Measurements from ENCODE around the gene PRKAG2.

Gene PRKAG2

DNA sequence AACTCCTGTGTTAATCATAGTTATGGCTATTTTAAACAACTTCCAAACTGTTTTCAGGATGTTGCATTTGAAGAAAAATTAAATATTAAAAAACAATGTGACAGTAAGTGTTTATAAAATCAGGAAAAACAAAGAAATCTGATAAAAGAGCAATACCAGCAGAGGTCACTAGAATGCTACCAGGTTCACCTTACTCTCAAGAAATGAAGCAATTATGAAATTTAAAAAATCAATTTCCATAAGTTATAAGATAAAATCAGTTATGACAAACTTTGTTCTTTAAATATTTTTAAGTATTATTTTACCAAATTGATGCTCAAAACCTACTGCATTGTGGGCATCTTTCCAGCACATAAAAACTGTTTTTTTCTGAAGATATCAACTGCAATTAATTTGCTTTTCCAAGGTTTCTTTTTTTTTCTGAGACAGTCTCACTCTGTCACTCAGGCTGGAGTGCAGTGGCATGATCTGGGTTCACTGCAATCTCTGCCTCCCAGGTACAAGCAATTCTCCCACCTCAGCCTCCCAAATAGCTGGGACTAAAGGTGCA lies 306.5 kb downstream of the PRKAG2 start:
- Histone ChIP-seq H3K4me2 (ENCODE audit: low read depth, low read length, poor library complexity, severe bottlenecking) (no peak overlapping the region), H3K36me3 (ENCODE audit: low read length) (no peaks in the 10 kb centered on the region), H4K20me1 (ENCODE audit: low read depth, low read length) (no peaks in the 10 kb centered on the region), H2AFZ (ENCODE audit: low read depth, low read length, severe bottlenecking) (no peak overlapping the region), H3K9me2 (replicated peaks; ENCODE audit: insufficient read depth, low read length) (no peaks in the 10 kb centered on the region), H3K79me2 (ENCODE audit: insufficient read depth, low read length) (no peaks in the 10 kb centered on the region), H3K4me3 (ENCODE audit: insufficient read depth, low read length, poor library complexity, severe bottlenecking) (no peak overlapping the region), H3K27ac (ENCODE audit: low read depth, low read length) (no peak overlapping the region), H3F3A (ENCODE audit: insufficient read depth) (no peaks in the 10 kb centered on the region), H3K27me3 (ENCODE audit: low read length) (no peaks in the 10 kb centered on the region), H3K9me3 (ENCODE audit: insufficient read depth, low read length) (no peaks in the 10 kb centered on the region), H3K9ac (ENCODE audit: low read length) (no peak overlapping the region)
- TF ChIP-seq, protein P1, sequence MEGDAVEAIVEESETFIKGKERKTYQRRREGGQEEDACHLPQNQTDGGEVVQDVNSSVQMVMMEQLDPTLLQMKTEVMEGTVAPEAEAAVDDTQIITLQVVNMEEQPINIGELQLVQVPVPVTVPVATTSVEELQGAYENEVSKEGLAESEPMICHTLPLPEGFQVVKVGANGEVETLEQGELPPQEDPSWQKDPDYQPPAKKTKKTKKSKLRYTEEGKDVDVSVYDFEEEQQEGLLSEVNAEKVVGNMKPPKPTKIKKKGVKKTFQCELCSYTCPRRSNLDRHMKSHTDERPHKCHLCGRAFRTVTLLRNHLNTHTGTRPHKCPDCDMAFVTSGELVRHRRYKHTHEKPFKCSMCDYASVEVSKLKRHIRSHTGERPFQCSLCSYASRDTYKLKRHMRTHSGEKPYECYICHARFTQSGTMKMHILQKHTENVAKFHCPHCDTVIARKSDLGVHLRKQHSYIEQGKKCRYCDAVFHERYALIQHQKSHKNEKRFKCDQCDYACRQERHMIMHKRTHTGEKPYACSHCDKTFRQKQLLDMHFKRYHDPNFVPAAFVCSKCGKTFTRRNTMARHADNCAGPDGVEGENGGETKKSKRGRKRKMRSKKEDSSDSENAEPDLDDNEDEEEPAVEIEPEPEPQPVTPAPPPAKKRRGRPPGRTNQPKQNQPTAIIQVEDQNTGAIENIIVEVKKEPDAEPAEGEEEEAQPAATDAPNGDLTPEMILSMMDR (IDR thresholded peaks at IDR 0.05; ENCODE audit: insufficient read depth, low read length, poor library complexity, severe bottlenecking), result no peak
- no peak for TF ChIP-seq EZH2phosphoT487 (conservative IDR thresholded peaks at IDR 0.05; ENCODE audit: low read length)

DNA sequence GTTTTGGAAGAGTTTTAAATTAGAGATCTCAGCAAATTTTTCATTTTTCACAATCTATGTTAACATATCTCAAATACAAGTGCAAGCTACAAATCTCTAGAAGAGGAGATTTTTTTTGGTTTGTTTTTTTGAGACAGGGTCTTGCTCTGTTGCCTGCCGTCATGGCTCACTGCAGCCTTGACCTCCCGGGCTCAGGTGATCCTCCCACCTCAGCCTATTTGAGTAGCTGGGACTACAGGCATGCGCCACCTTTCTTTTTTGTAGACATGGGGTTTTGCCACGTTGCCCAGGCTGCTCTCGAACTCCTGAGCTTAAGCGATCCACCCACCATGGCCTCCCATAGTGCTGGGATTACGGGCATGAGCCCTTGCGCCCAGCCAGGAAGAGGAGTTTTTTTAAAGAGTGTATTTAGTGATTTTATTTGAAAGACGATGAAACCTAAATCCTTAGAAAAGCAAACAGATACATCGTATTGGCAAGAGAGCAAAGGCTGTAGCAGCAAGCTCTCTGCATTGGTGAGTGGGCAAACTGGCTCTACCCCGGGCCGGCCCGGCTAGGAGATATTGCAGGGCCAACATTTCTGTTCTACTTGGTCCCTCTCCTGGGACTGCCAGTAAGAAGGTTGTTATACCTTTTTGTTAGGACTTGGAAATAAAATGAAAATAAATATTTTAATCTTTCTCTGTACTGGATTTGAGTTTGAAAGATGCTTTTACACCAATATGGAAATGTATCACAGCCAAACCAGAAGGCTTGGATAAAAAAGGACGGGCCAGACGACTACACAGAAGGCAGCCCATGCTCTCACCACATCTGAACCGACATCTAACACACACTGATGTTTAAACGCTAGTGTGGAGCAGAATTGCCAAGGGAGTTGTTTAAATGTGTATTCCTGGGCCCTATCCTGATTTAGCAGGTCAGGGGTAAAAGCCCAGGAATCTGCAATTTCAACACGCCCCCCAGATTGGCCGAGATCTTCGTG lies 307.7 kb downstream of the PRKAG2 start:
- H4K20me1 ChIP-seq (ENCODE audit: low read depth, low read length), result no peaks in the 10 kb centered on the region
- H3K27ac ChIP-seq (ENCODE audit: low read depth, low read length), result no peak overlapping the region
- H3K9me2 ChIP-seq (replicated peaks; ENCODE audit: insufficient read depth, low read length), result no peaks in the 10 kb centered on the region
- no peak overlapping the region for H3K4me2 ChIP-seq (ENCODE audit: low read depth, low read length, poor library complexity, severe bottlenecking)
- H3K9me3 ChIP-seq (ENCODE audit: insufficient read depth, low read length), result no peaks in the 10 kb centered on the region
- TF ChIP-seq EZH2phosphoT487 (conservative IDR thresholded peaks at IDR 0.05; ENCODE audit: low read length), result no peak
- TF ChIP-seq, protein P1 (IDR thresholded peaks at IDR 0.05; ENCODE audit: insufficient read depth, low read length, poor library complexity, severe bottlenecking), result no peak
- H2AFZ ChIP-seq (ENCODE audit: low read depth, low read length, severe bottlenecking), result no peak overlapping the region
- H3K9ac ChIP-seq (ENCODE audit: low read length), result no peak overlapping the region
- H3K79me2 ChIP-seq (ENCODE audit: insufficient read depth, low read length), result no peaks in the 10 kb centered on the region
- H3K4me3 ChIP-seq (ENCODE audit: insufficient read depth, low read length, poor library complexity, severe bottlenecking), result no peak overlapping the region
- H3F3A ChIP-seq (ENCODE audit: insufficient read depth), result no peaks in the 10 kb centered on the region
- H3K36me3 ChIP-seq (ENCODE audit: low read length), result no peaks in the 10 kb centered on the region
- no peaks in the 10 kb centered on the region for H3K27me3 ChIP-seq (ENCODE audit: low read length)

DNA sequence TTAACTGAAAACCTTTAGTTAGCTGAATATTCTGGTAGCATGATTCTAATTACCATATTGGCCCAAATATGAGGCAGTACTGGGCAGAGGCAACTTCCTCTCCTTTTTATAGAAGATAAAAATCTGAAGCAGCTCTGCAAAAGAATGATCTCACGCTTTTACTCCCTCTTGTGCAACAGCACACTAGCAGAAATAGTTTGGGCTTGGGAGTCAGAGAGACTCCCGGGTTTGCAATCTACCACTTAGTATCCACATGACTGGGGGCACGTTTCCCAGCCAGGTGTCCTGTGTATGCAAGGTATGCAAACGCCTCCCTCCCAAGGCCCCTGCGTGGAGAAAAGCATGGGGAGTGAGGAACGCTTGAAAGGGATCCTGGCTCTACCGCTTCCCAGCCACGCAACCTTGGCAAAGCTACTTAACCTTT lies 310.0 kb downstream of the PRKAG2 start:
- H3K9ac ChIP-seq (ENCODE audit: low read length), result no peak overlapping the region
- no peaks in the 10 kb centered on the region for H3K27me3 ChIP-seq (ENCODE audit: low read length)
- H2AFZ ChIP-seq (ENCODE audit: low read depth, low read length, severe bottlenecking), result no peak overlapping the region
- H3K27ac ChIP-seq (ENCODE audit: low read depth, low read length), result no peak overlapping the region
- H4K20me1 ChIP-seq (ENCODE audit: low read depth, low read length), result no peaks in the 10 kb centered on the region
- H3K4me2 ChIP-seq (ENCODE audit: low read depth, low read length, poor library complexity, severe bottlenecking), result no peak overlapping the region
- no peaks in the 10 kb centered on the region for H3F3A ChIP-seq (ENCODE audit: insufficient read depth)
- no peak for TF ChIP-seq EZH2phosphoT487 (conservative IDR thresholded peaks at IDR 0.05; ENCODE audit: low read length)
- TF ChIP-seq, protein P1 (IDR thresholded peaks at IDR 0.05; ENCODE audit: insufficient read depth, low read length, poor library complexity, severe bottlenecking), result no peak
- no peaks in the 10 kb centered on the region for H3K9me2 ChIP-seq (replicated peaks; ENCODE audit: insufficient read depth, low read length)
- no peak overlapping the region for H3K4me3 ChIP-seq (ENCODE audit: insufficient read depth, low read length, poor library complexity, severe bottlenecking)
- H3K36me3 ChIP-seq (ENCODE audit: low read length), result no peaks in the 10 kb centered on the region
- H3K79me2 ChIP-seq (ENCODE audit: insufficient read depth, low read length), result no peaks in the 10 kb centered on the region
- no peaks in the 10 kb centered on the region for H3K9me3 ChIP-seq (ENCODE audit: insufficient read depth, low read length)
